Neural cell (in vitro differentiated cells): Measurements from ENCODE around the gene ATP1A2. TPM values are rescaled to one million over a fixed set of nuclear protein-coding genes. Genes with fewer than 3 reads are reported as not detected.

Experiments used
- H2AFZ ChIP-seq: fragments of 200-600, 300-800 bp; sonication (generic), shearing (Covaris generic); 2 replicates; pipeline ENCODE4 v1.6.0; 2014; ENCODE audit warnings: low read depth, mild to moderate bottlenecking, antibody characterized with exemption, low read length, moderate library complexity
- H3F3A ChIP-seq: fragments of 200-600 bp; shearing (Covaris generic); 2 replicates; pipeline ENCODE4 v1.6.1; 2016; ENCODE audit warnings: mild to moderate bottlenecking, moderate library complexity, mixed read lengths, antibody characterized with exemption, low read length; ENCODE audit not compliant: insufficient read depth, poor library complexity, severe bottlenecking
- H3K27ac ChIP-seq: fragments of 200-600, 300-800 bp; sonication (generic), shearing (Covaris generic); 2 replicates; pipeline ENCODE4 v1.5.1; 2014; ENCODE audit warnings: mild to moderate bottlenecking, low read length, moderate library complexity
- H3K27me3 ChIP-seq: fragments of 300-800, 200-600 bp; sonication (generic), shearing (Covaris generic); 2 replicates; pipeline ENCODE4 v1.6.0; 2014; ENCODE audit warnings: mild to moderate bottlenecking, low read depth, low read length, moderate library complexity; ENCODE audit not compliant: insufficient read depth
- H3K36me3 ChIP-seq: fragments of 300-800, 200-600 bp; sonication (generic), shearing (Covaris generic); 2 replicates; pipeline ENCODE4 v1.5.1; 2014; ENCODE audit warnings: mild to moderate bottlenecking, antibody characterized with exemption, low read length, moderate library complexity; ENCODE audit not compliant: insufficient read depth
- H3K4me2 ChIP-seq: fragments of 300-800, 200-600 bp; sonication (generic), shearing (Covaris generic); 2 replicates; pipeline ENCODE4 v1.6.0; 2014; ENCODE audit warnings: mild to moderate bottlenecking, low read length
- H3K4me3 ChIP-seq: fragments of 300-800, 200-600 bp; sonication (generic), shearing (Covaris generic); 2 replicates; pipeline ENCODE4 v1.5.1; 2014; ENCODE audit warnings: mild to moderate bottlenecking, low read length, moderate library complexity
- H3K79me2 ChIP-seq: fragments of 200-600 bp; shearing (Covaris generic); replicated peaks from 2 replicates; pipeline ENCODE4 v1.6.0; 2014; ENCODE audit warnings: mild to moderate bottlenecking, low read length, moderate library complexity; ENCODE audit not compliant: insufficient read depth
- H3K9ac ChIP-seq: fragments of 300-800, 200-600 bp; sonication (generic), shearing (Covaris generic); 2 replicates; pipeline ENCODE4 v1.6.1; 2016; ENCODE audit warnings: mild to moderate bottlenecking, low read length, mixed read lengths
- H3K9me2 ChIP-seq: fragments of 200-600 bp; shearing (Covaris generic); 2 replicates; pipeline ENCODE4 v1.6.1; 2016; ENCODE audit warnings: mild to moderate bottlenecking, low read length, mixed read lengths; ENCODE audit not compliant: insufficient read depth
- H3K9me3 ChIP-seq: fragments of 200-600, 300-800 bp; sonication (generic), shearing (Covaris generic); 2 replicates; pipeline ENCODE4 v1.6.1; 2016; ENCODE audit warnings: mild to moderate bottlenecking, mixed run types, low read length, moderate library complexity, mixed read lengths
- H4K20me1 ChIP-seq: fragments of 200-600 bp; shearing (Covaris generic); 2 replicates; pipeline ENCODE4 v1.6.1; 2016; ENCODE audit warnings: mild to moderate bottlenecking, mixed run types; ENCODE audit not compliant: insufficient read depth
- CTCF ChIP-seq: fragments of 450-650 bp; IDR thresholded peaks from 2 replicates; pipeline ENCODE4 v1.5.1; 2014; ENCODE audit warnings: antibody characterized with exemption, mild to moderate bottlenecking, moderate library complexity; ENCODE audit not compliant: poor library complexity, severe bottlenecking
- EP300 ChIP-seq: fragments of 450-650 bp; conservative IDR thresholded peaks from 2 replicates; pipeline ENCODE4 v1.6.1; 2014; ENCODE audit warnings: antibody characterized with exemption, mild to moderate bottlenecking, moderate library complexity; ENCODE audit not compliant: poor library complexity, severe bottlenecking
- EZH2 ChIP-seq: fragments of 200-600, 300-800 bp; shearing (Covaris generic), sonication (generic); IDR thresholded peaks from 2 replicates; pipeline ENCODE4 v1.6.1; 2014; ENCODE audit warnings: antibody characterized with exemption, low read length, borderline replicate concordance, mild to moderate bottlenecking; ENCODE audit not compliant: insufficient read depth, poor library complexity, severe bottlenecking
- MXI1 ChIP-seq: fragments of 450-650 bp; conservative IDR thresholded peaks from 2 replicates; pipeline ENCODE4 v1.6.1; 2014; ENCODE audit warnings: antibody characterized with exemption, mild to moderate bottlenecking; ENCODE audit not compliant: poor library complexity, severe bottlenecking
- POLR2AphosphoS5 ChIP-seq: IDR thresholded peaks from 2 replicates; pipeline ENCODE4 v1.6.1; 2012
- RAD21 ChIP-seq: fragments of 450-650 bp; conservative IDR thresholded peaks from 2 replicates; pipeline ENCODE4 v1.6.1; 2014; ENCODE audit warnings: antibody characterized with exemption, mild to moderate bottlenecking, moderate library complexity
- REST ChIP-seq: IDR thresholded peaks from 2 replicates; pipeline ENCODE4 v1.6.1; 2012; ENCODE audit warnings: borderline replicate concordance
- SMC3 ChIP-seq: fragments of 450-650 bp; conservative IDR thresholded peaks from 2 replicates; pipeline ENCODE4 v1.6.1; 2014; ENCODE audit warnings: antibody characterized with exemption, mild to moderate bottlenecking, moderate library complexity; ENCODE audit not compliant: poor library complexity
- TAF1 ChIP-seq: IDR thresholded peaks from 2 replicates; pipeline ENCODE4 v1.6.1; 2012; ENCODE audit warnings: low read depth
- polyA plus RNA-seq: library from polyadenylated mRNA; depleted of rRNA; stranded (reverse); fragments of >200 nt; gene quantifications from 2 replicates; pipeline ENCODE4 v1.2.3, GENCODE V29; 2014

ATP1A2 gene
- polyA plus RNA-seq, 1 donor from 2014 or later, result 0.12 TPM

GRCh38 chr1:160154790-160155189 lies 39.2 kb downstream of the ATP1A2 start:
- no peak overlapping the region for H2AFZ ChIP-seq
- H3K79me2 ChIP-seq, result no peaks in the 10 kb centered on the region
- no peaks in the 10 kb centered on the region for H3K9me3 ChIP-seq
- no peak overlapping the region for H3K4me2 ChIP-seq
- no peak overlapping the region for H3K27ac ChIP-seq
- H3K9ac ChIP-seq, result no peak overlapping the region
- H3K4me3 ChIP-seq, result no peak overlapping the region
- no peaks in the 10 kb centered on the region for H3K36me3 ChIP-seq
- TF ChIP-seq REST (no peak), EP300 (no peak), TAF1 (no peak), MXI1 (no peak), POLR2AphosphoS5 (no peak), CTCF (no peak), SMC3 (no peak), EZH2 (no peak), RAD21 (no peak)
- H3K27me3 ChIP-seq, result no peaks in the 10 kb centered on the region
- no peaks in the 10 kb centered on the region for H3K9me2 ChIP-seq
- no peaks in the 10 kb centered on the region for H4K20me1 ChIP-seq
- H3F3A ChIP-seq, result no peaks in the 10 kb centered on the region

GRCh38 chr1:160156361-160156760 lies 40.8 kb downstream of the ATP1A2 start:
- Histone ChIP-seq H3K9ac (no peak overlapping the region), H3K27ac (no peak overlapping the region), H3K4me2 (no peak overlapping the region), H4K20me1 (no peaks in the 10 kb centered on the region), H3K4me3 (no peak overlapping the region), H3K9me3 (no peaks in the 10 kb centered on the region), H3K9me2 (no peaks in the 10 kb centered on the region), H2AFZ (no peak overlapping the region), H3K27me3 (no peaks in the 10 kb centered on the region), H3K79me2 (no peaks in the 10 kb centered on the region), H3K36me3 (no peaks in the 10 kb centered on the region), H3F3A (no peaks in the 10 kb centered on the region)
- TF ChIP-seq MXI1, result no peak
- no peak for TF ChIP-seq EP300
- no peak for TF ChIP-seq REST
- TF ChIP-seq SMC3, result no peak
- no peak for TF ChIP-seq POLR2AphosphoS5
- no peak for TF ChIP-seq CTCF
- TF ChIP-seq EZH2, result no peak
- no peak for TF ChIP-seq RAD21
- no peak for TF ChIP-seq TAF1
